HEK293 (cell line): ENCODE results near the gene NOL4.
A peak's percentile ranks its signal among the peaks of the same experiment; 100 is the strongest.

ENCODE experiments used
- CTCF ChIA-PET: fragments of 350-600 bp; formaldehyde crosslinking; extraction: SDS; loops from one replicate; lab custom pipeline; 2021; ENCODE audit warnings: antibody characterized with exemption; lab: Yijun Ruan, JAX
- POLR2A ChIA-PET: fragments of 300-600 bp; formaldehyde crosslinking; extraction: SDS; loops from one replicate; lab custom pipeline; 2020; ENCODE audit warnings: antibody characterized with exemption, inconsistent platforms; lab: Yijun Ruan, JAX
- H3K27ac ChIP-seq: fragments of 200-500 bp; sonication (Bioruptor generic); 2 replicates; pipeline ENCODE4 v1.5.1; 2014; ENCODE audit warnings: low read depth, low read length, control low read depth, inconsistent platforms; ENCODE audit errors: extremely low read depth
- H3K36me3 ChIP-seq, 2 experiments: fragments of 200-500 bp in 1 of 2; sonication (Bioruptor generic) in 1 of 2; 1 replicate in 1 of 2; 2 replicates in 1 of 2; pipeline ENCODE4 v1.5.1; 2014 to 2017; ENCODE audit warnings: inconsistent platforms in 2 of 2, low read length in 2 of 2; ENCODE audit not compliant: control insufficient read depth in 2 of 2, insufficient read depth in 1 of 2
- H3K4me1 ChIP-seq: fragments of 200-500 bp; sonication (Bioruptor generic); 2 replicates; pipeline ENCODE4 v1.5.1; 2014; ENCODE audit warnings: mild to moderate bottlenecking, low read length, inconsistent platforms; ENCODE audit not compliant: control insufficient read depth, insufficient read depth
- H3K4me3 ChIP-seq: 2 replicates; pipeline ENCODE4 v1.5.1; 2011; ENCODE audit warnings: low read depth, mild to moderate bottlenecking, control low read depth, low read length, moderate library complexity
- H3K9me3 ChIP-seq: fragments of 200-500 bp; sonication (Bioruptor generic); 2 replicates; pipeline ENCODE4 v1.5.1; 2014; ENCODE audit warnings: low read depth, low read length, inconsistent platforms; ENCODE audit not compliant: control insufficient read depth, insufficient read depth
- MYNN ChIP-seq: fragments of 450-650 bp; formaldehyde crosslinking; IDR thresholded peaks from 2 replicates; pipeline ENCODE4 v1.5.1; 2016; ENCODE audit warnings: missing biosample characterization, missing genetic modification characterization, borderline replicate concordance
- RBAK ChIP-seq: fragments of 450-650 bp; formaldehyde crosslinking; IDR thresholded peaks from 2 replicates; pipeline ENCODE4 v1.5.1; 2016; ENCODE audit warnings: missing biosample characterization, missing genetic modification characterization
- ZNF335 ChIP-seq: fragments of 450-650 bp; formaldehyde crosslinking; conservative IDR thresholded peaks from 2 replicates; pipeline ENCODE4 v1.5.1; 2016; ENCODE audit warnings: missing biosample characterization, missing genetic modification characterization
- ZNF76 ChIP-seq: fragments of 450-650 bp; formaldehyde crosslinking; IDR thresholded peaks from 2 replicates; pipeline ENCODE4; 2016; ENCODE audit warnings: low read depth, missing biosample characterization, missing genetic modification characterization, borderline replicate concordance
- TF ChIP-seq, protein P1 (sequence below): fragments of 450-650 bp; formaldehyde crosslinking; IDR thresholded peaks from 2 replicates; pipeline ENCODE4 v1.5.1; 2016; ENCODE audit warnings: missing biosample characterization, missing genetic modification characterization
- TF ChIP-seq, protein P2 (sequence below): fragments of 450-650 bp; formaldehyde crosslinking; IDR thresholded peaks from 2 replicates; pipeline ENCODE4 v1.5.1; 2017; ENCODE audit warnings: missing biosample characterization, missing genetic modification characterization
- TF ChIP-seq, protein P3 (sequence below): fragments of 450-650 bp; IDR thresholded peaks from 2 replicates; pipeline ENCODE4 v1.5.1; 2018; ENCODE audit warnings: missing biosample characterization, mild to moderate bottlenecking, missing genetic modification characterization
- TF ChIP-seq, protein P4 (sequence below): fragments of 450-650 bp; formaldehyde crosslinking; IDR thresholded peaks from 2 replicates; pipeline ENCODE4 v1.5.1; 2017; ENCODE audit warnings: missing biosample characterization, missing genetic modification characterization
- TF ChIP-seq, protein P5 (sequence below): fragments of 450-650 bp; formaldehyde crosslinking; IDR thresholded peaks from 2 replicates; pipeline ENCODE4 v1.5.1; 2016; ENCODE audit warnings: missing biosample characterization, missing genetic modification characterization
- TF ChIP-seq, protein P6 (sequence below): fragments of 450-650 bp; formaldehyde crosslinking; IDR thresholded peaks from 2 replicates; pipeline ENCODE4 v1.5.1; 2016; ENCODE audit warnings: missing biosample characterization, missing genetic modification characterization

The NOL4 gene

DNA sequence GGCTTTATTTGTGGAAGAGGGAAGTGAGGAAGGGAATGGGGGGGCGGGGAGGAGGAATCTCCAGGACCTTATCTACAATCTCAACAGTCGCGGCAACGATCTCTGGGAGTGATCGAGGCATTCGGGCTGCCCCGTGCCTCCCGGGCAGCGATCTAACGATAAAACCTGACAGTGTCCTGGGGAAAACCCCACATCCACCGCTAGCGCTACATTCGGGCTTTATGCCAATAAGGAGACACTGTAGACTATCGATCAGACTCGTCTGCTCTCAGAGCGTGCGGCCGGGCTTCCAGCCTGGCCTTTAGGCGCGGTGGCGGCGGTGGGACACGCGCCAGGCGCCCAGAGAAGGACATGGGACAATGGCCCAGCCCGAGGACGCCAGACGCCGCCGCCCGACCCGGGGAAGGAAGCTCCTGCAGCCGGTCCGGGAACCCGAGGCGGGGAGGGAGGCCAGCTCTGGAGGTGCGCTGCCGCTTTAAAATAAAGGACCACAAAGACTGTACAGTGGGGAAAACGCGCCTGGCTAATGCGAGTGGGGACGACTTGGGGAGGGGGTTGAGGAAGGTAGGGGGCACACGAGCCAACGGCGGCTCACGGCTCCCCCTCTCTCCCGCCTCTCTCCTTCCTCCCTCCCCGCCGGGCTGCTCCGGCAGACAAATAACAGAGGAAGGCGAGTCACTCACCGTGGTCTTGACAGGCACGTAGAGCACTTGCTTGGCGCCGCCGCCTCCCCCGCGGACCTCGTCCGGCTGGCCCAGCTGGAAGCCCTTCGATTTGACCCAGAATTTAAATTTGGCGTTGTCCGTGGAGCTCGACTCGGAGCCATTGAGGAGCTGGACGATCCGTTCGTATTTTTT lies 2.2 kb downstream of the NOL4 start (continued):
- TF ChIP-seq, protein P1, sequence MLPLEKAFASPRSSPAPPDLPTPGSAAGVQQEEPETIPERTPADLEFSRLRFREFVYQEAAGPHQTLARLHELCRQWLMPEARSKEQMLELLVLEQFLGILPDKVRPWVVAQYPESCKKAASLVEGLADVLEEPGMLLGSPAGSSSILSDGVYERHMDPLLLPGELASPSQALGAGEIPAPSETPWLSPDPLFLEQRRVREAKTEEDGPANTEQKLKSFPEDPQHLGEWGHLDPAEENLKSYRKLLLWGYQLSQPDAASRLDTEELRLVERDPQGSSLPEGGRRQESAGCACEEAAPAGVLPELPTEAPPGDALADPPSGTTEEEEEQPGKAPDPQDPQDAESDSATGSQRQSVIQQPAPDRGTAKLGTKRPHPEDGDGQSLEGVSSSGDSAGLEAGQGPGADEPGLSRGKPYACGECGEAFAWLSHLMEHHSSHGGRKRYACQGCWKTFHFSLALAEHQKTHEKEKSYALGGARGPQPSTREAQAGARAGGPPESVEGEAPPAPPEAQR = no peak

DNA sequence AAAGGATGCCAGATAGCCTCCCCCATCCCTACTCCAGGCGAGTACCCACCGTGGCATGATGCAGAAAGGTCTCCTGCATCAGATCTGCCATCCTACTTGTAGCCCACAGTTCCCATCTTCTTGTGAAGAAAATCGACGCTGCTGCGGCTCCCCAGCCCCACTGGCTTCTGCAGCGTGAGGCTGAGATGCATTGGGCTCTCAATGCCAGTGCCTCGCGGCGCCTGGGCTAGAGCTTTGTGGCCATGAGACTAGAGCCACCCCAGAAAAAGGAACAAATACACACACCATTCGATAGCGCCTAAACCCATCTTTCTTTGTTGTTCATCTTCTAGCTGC lies 2.8 kb downstream of the NOL4 start:
- POLR2A ChIA-PET = interaction anchor here (0.7 to 1.0 kb wide), 2 partner anchors 54 to 56 kb away, joined by 3 to 9 read pairs; no protein-coding TSS in a partner anchor
- H3K36me3 ChIP-seq = no peaks in the 10 kb centered on the region
- TF ChIP-seq, protein P2, sequence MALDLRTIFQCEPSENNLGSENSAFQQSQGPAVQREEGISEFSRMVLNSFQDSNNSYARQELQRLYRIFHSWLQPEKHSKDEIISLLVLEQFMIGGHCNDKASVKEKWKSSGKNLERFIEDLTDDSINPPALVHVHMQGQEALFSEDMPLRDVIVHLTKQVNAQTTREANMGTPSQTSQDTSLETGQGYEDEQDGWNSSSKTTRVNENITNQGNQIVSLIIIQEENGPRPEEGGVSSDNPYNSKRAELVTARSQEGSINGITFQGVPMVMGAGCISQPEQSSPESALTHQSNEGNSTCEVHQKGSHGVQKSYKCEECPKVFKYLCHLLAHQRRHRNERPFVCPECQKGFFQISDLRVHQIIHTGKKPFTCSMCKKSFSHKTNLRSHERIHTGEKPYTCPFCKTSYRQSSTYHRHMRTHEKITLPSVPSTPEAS (tag by site-specific recombination) = 0 out of 2 replicates have a peak, but pooled peaks have one; percentile 18
- TF ChIP-seq RBAK (tag by site-specific recombination) = no peak
- TF ChIP-seq, protein P3, sequence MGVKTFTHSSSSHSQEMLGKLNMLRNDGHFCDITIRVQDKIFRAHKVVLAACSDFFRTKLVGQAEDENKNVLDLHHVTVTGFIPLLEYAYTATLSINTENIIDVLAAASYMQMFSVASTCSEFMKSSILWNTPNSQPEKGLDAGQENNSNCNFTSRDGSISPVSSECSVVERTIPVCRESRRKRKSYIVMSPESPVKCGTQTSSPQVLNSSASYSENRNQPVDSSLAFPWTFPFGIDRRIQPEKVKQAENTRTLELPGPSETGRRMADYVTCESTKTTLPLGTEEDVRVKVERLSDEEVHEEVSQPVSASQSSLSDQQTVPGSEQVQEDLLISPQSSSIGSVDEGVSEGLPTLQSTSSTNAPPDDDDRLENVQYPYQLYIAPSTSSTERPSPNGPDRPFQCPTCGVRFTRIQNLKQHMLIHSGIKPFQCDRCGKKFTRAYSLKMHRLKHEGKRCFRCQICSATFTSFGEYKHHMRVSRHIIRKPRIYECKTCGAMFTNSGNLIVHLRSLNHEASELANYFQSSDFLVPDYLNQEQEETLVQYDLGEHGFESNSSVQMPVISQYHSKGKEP (tag by site-specific recombination) = peak; percentile 4; the same call in 1 of the 2 replicates
- TF ChIP-seq ZNF76 (tag by site-specific recombination) = peak; percentile 64; the same call in 1 of the 2 replicates
- peak; percentile 78; the same call in 1 of the 2 replicates for TF ChIP-seq ZNF335 (tag by site-specific recombination)
- no peak for TF ChIP-seq MYNN (tag by site-specific recombination)
- TF ChIP-seq, protein P4, sequence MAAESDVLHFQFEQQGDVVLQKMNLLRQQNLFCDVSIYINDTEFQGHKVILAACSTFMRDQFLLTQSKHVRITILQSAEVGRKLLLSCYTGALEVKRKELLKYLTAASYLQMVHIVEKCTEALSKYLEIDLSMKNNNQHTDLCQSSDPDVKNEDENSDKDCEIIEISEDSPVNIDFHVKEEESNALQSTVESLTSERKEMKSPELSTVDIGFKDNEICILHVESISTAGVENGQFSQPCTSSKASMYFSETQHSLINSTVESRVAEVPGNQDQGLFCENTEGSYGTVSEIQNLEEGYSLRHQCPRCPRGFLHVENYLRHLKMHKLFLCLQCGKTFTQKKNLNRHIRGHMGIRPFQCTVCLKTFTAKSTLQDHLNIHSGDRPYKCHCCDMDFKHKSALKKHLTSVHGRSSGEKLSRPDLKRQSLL (tag by site-specific recombination) = peak; percentile 61; the same call in 1 of the 2 replicates
- TF ChIP-seq, protein P5, sequence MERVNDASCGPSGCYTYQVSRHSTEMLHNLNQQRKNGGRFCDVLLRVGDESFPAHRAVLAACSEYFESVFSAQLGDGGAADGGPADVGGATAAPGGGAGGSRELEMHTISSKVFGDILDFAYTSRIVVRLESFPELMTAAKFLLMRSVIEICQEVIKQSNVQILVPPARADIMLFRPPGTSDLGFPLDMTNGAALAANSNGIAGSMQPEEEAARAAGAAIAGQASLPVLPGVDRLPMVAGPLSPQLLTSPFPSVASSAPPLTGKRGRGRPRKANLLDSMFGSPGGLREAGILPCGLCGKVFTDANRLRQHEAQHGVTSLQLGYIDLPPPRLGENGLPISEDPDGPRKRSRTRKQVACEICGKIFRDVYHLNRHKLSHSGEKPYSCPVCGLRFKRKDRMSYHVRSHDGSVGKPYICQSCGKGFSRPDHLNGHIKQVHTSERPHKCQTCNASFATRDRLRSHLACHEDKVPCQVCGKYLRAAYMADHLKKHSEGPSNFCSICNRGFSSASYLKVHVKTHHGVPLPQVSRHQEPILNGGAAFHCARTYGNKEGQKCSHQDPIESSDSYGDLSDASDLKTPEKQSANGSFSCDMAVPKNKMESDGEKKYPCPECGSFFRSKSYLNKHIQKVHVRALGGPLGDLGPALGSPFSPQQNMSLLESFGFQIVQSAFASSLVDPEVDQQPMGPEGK = peak; percentile 32; the same call in 1 of the 2 replicates
- TF ChIP-seq, protein P6, sequence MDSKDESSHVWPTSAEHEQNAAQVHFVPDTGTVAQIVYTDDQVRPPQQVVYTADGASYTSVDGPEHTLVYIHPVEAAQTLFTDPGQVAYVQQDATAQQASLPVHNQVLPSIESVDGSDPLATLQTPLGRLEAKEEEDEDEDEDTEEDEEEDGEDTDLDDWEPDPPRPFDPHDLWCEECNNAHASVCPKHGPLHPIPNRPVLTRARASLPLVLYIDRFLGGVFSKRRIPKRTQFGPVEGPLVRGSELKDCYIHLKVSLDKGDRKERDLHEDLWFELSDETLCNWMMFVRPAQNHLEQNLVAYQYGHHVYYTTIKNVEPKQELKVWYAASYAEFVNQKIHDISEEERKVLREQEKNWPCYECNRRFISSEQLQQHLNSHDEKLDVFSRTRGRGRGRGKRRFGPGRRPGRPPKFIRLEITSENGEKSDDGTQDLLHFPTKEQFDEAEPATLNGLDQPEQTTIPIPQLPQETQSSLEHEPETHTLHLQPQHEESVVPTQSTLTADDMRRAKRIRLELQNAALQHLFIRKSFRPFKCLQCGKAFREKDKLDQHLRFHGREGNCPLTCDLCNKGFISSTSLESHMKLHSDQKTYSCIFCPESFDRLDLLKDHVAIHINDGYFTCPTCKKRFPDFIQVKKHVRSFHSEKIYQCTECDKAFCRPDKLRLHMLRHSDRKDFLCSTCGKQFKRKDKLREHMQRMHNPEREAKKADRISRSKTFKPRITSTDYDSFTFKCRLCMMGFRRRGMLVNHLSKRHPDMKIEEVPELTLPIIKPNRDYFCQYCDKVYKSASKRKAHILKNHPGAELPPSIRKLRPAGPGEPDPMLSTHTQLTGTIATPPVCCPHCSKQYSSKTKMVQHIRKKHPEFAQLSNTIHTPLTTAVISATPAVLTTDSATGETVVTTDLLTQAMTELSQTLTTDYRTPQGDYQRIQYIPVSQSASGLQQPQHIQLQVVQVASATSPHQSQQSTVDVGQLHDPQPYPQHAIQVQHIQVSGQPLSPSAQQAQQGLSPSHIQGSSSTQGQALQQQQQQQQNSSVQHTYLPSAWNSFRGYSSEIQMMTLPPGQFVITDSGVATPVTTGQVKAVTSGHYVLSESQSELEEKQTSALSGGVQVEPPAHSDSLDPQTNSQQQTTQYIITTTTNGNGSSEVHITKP (tag by site-specific recombination) = peak; percentile 38
- H3K27ac ChIP-seq = peak overlapping the region; percentile 76; the same call in 1 of the 2 replicates
- no peaks in the 10 kb centered on the region for H3K4me1 ChIP-seq
- CTCF ChIA-PET = interaction anchor here (0.6 to 4.3 kb wide), 3 partner anchors 99 to 418 kb away, joined by 3 to 31 read pairs (median 23); no protein-coding TSS in a partner anchor
- peak overlapping the region; percentile 70 for H3K4me3 ChIP-seq
- H3K9me3 ChIP-seq = no peaks in the 10 kb centered on the region
